H7 (cell line): ENCODE results near the gene PHACTR4. TPM values are rescaled to one million over a fixed set of nuclear protein-coding genes. Genes with fewer than 3 reads are reported as not detected.
"Not testable (repeated sequence)": the region's sequence is repeated elsewhere in the genome, so short reads cannot be mapped to it uniquely, and the experiment has no call there.

ENCODE experiments used
- DNase-seq: peaks from one replicate; pipeline ENCODE4 v3.0.0; 2012
- H3K27me3 ChIP-seq: 2 replicates; pipeline ENCODE4 v1.6.0; 2011; ENCODE audit warnings: mild to moderate bottlenecking, low read length; ENCODE audit not compliant: control insufficient read depth, insufficient read depth
- H3K36me3 ChIP-seq: replicated peaks from 2 replicates; pipeline ENCODE4 v1.5.1; 2011; ENCODE audit warnings: low read length; ENCODE audit not compliant: control insufficient read depth, insufficient read depth
- H3K4me3 ChIP-seq: 2 replicates; pipeline ENCODE4 v1.5.1; 2011; ENCODE audit warnings: low read depth, mild to moderate bottlenecking, control low read depth, low read length, moderate library complexity; ENCODE audit not compliant: insufficient read depth
- total RNA-seq: library from RNA; depleted of rRNA; stranded (reverse); fragments of >200 nt; shearing (Covaris generic); gene quantifications from 2 replicates; pipeline ENCODE4 v1.2.3, GENCODE V29; 2014

PHACTR4 gene
- total RNA-seq, 1 experiment from 2014 or later: 16.9 TPM

GRCh38 chr1:28436211-28436769, 66.8 kb downstream of the PHACTR4 start:
- Histone ChIP-seq H3K27me3 (no peaks in the 10 kb centered on the region), H3K36me3 (no peaks in the 10 kb centered on the region; the same call in 1 of the 2 replicates)
- DNase-seq: no peak

GRCh38 chr1:28437264-28437923, 67.9 kb downstream of the PHACTR4 start:
- no peak overlapping the region for H3K4me3 ChIP-seq
- DNase-seq: no peak
- no peaks in the 10 kb centered on the region for H3K27me3 ChIP-seq
- no peaks in the 10 kb centered on the region; the same call in 1 of the 2 replicates for H3K36me3 ChIP-seq

More at GRCh38 chr1:28436211-28436769, 66.8 kb downstream of the PHACTR4 start:
- no peak overlapping the region for H3K4me3 ChIP-seq

- DNase-seq: peak; percentile 33
- Histone ChIP-seq H3K36me3 (no peaks in the 10 kb centered on the region; the same call in 1 of the 2 replicates), H3K27me3 (no peaks in the 10 kb centered on the region), H3K4me3 (no peak overlapping the region)
Observed at GRCh38 chr1:28437924-28438699, 68.6 kb downstream of the PHACTR4 start.

- Histone ChIP-seq H3K36me3 (no peaks in the 10 kb centered on the region; the same call in 1 of the 2 replicates), H3K4me3 (no peak overlapping the region), H3K27me3 (no peaks in the 10 kb centered on the region)
- DNase-seq: no peak
Observed at GRCh38 chr1:28439320-28439719, 69.8 kb downstream of the PHACTR4 start.

GRCh38 chr1:28441674-28442073, 72.1 kb downstream of the PHACTR4 start:
- no peak overlapping the region for H3K4me3 ChIP-seq
- no peaks in the 10 kb centered on the region for H3K27me3 ChIP-seq
- H3K36me3 ChIP-seq: no peaks in the 10 kb centered on the region
- DNase-seq: no peak

- Histone ChIP-seq H3K27me3 (no peaks in the 10 kb centered on the region), H3K4me3 (no peak overlapping the region), H3K36me3 (no peaks in the 10 kb centered on the region)
- DNase-seq: no peak
Observed at GRCh38 chr1:28443550-28443949, 74.0 kb downstream of the PHACTR4 start.

- no peak overlapping the region for H3K4me3 ChIP-seq
- no peak for DNase-seq
- H3K36me3 ChIP-seq: no peaks in the 10 kb centered on the region
- H3K27me3 ChIP-seq: no peaks in the 10 kb centered on the region
Observed at GRCh38 chr1:28447679-28448078, 78.1 kb downstream of the PHACTR4 start.

GRCh38 chr1:28448094-28448611, 78.6 kb downstream of the PHACTR4 start:
- not testable (repeated sequence) for H3K36me3 ChIP-seq, H3K4me3 ChIP-seq, H3K27me3 ChIP-seq, DNase-seq

GRCh38 chr1:28449904-28450303, 80.4 kb downstream of the PHACTR4 start:
- Histone ChIP-seq H3K4me3 (no peak overlapping the region), H3K36me3 (no peaks in the 10 kb centered on the region), H3K27me3 (no peaks in the 10 kb centered on the region)
- no peak for DNase-seq

GRCh38 chr1:28450561-28450960, 81.0 kb downstream of the PHACTR4 start:
- no peaks in the 10 kb centered on the region for H3K27me3 ChIP-seq
- no peaks in the 10 kb centered on the region for H3K36me3 ChIP-seq
- H3K4me3 ChIP-seq: no peak overlapping the region
- DNase-seq: no peak

GRCh38 chr1:28451011-28451410, 81.5 kb downstream of the PHACTR4 start:
- no peak for DNase-seq
- H3K4me3 ChIP-seq: no peak overlapping the region
- H3K27me3 ChIP-seq: no peaks in the 10 kb centered on the region
- H3K36me3 ChIP-seq: no peaks in the 10 kb centered on the region

- no peak overlapping the region for H3K4me3 ChIP-seq
- no peaks in the 10 kb centered on the region for H3K36me3 ChIP-seq
- no peaks in the 10 kb centered on the region for H3K27me3 ChIP-seq
- no peak for DNase-seq
Observed at GRCh38 chr1:28456078-28456477, 86.5 kb downstream of the PHACTR4 start.

- DNase-seq: no peak
- H3K27me3 ChIP-seq: no peaks in the 10 kb centered on the region
- H3K4me3 ChIP-seq: no peak overlapping the region
- H3K36me3 ChIP-seq: no peaks in the 10 kb centered on the region
Observed at GRCh38 chr1:28457678-28458077, 88.1 kb downstream of the PHACTR4 start.

- DNase-seq: no peak
- no peak overlapping the region for H3K4me3 ChIP-seq
- no peaks in the 10 kb centered on the region for H3K36me3 ChIP-seq
- H3K27me3 ChIP-seq: no peaks in the 10 kb centered on the region
Observed at GRCh38 chr1:28458237-28459228, 89.0 kb downstream of the PHACTR4 start.
